GM11168 (cell line): ENCODE measurements around the gene RBPMS2.

Source experiments
- in situ Hi-C: fragments of 300-500 bp; cut with MboI; formaldehyde crosslinking; loops from one replicate; pipeline ENCODE4 v1.12.0; 2022; ENCODE audit warnings: low sequenced_read_pairs; ENCODE audit not compliant: unreplicated experiment

Gene RBPMS2

GRCh38 chr15:64738226-64739095 is 36.9 kb downstream of the RBPMS2 start:
- in situ Hi-C loops: loop anchor here (10.0 kb wide), 1 partner anchor 166 kb away; no protein-coding TSS in a partner anchor

DNA sequence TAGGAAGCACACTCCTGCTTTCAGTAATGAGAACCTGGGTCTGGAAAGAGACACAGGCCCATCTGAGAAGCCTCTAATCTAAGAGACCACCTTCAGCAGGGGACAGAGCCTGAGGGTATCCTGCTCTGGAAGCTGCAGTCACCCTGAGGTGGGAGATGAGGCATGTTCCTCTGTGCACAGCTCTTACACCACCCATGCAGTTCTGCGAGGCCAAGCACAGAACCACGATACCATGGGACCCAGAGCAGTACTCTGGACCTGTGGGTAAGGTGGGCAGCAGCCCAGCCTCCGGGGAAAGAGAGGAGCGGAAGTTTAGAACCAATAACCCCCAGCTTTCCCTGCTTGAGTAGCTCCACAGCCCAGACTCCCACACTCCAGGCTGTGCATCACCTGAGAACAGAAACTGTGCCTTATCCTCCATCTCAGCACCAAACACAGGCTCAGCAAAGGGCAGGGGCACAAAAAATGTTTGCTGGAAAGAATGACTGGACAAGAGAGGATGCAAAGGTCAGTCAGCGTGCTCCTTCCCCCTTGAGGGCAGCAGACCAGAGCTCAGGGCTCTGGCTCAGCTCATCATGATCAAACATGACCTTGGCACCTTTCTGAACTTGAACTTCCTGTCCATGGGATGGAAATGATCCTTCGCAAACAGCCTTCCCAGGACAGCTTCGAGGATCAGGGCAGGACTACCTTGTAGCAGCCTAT is 43.1 kb downstream of the RBPMS2 start:
- in situ Hi-C loops: loop anchor here (5.0 to 10.0 kb wide), 2 partner anchors 80 to 172 kb away; no protein-coding TSS in a partner anchor

GRCh38 chr15:64731805-64732151 is 43.6 kb downstream of the RBPMS2 start:
- in situ Hi-C loops: loop anchor here (5.0 to 10.0 kb wide), 2 partner anchors 81 to 173 kb away; no protein-coding TSS in a partner anchor

- in situ Hi-C loops: loop anchor here (5.0 to 10.0 kb wide), 2 partner anchors 81 to 174 kb away; no protein-coding TSS in a partner anchor
These were observed 44.2 kb downstream of the RBPMS2 start for GRCh38 chr15:64731012-64731804.

- in situ Hi-C loops: loop anchor here (5.0 to 10.0 kb wide), 2 partner anchors 82 to 175 kb away; no protein-coding TSS in a partner anchor
These were observed 45.2 kb downstream of the RBPMS2 start for GRCh38 chr15:64730151-64730550.

- in situ Hi-C loops: no loop called here
These were observed 55.2 kb downstream of the RBPMS2 start for GRCh38 chr15:64720188-64720587.

DNA sequence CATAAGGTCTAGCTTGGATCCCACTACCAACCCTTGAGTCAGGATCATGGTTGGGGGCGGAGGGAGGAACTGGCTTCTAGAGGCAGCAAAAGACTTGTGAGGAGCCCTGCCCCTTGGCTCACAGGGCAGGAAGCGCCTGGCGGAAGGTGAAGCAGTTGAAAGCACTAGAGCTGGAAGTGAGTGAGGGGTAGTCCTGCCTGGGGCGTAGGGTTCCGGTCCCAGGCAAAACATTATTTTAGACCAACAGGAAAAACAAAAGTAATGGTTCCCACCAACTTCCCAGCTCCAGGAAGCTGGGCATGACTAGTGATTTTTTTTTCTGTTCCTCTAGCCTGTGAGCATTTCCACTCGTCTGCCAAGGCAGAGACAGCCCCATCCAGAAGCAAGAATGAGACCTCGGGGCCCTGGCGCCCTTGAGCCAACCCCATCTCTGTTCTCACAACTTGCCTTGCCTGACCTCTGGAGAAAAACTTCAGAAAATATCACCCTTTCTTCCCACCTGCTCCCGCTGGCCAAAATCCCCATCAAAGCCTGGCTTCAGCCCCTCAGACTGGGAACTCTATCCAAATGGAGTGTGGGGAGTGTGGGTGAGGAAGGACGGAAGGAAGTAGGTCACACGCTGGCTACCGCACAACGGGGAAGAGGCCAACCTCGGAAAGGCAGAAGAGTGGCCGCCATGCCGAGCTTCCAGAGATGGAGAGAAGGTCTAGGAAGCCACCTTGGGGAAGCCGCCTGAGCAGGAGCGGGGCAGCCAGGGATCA is 57.5 kb downstream of the RBPMS2 start:
- in situ Hi-C loops: no loop called here

DNA sequence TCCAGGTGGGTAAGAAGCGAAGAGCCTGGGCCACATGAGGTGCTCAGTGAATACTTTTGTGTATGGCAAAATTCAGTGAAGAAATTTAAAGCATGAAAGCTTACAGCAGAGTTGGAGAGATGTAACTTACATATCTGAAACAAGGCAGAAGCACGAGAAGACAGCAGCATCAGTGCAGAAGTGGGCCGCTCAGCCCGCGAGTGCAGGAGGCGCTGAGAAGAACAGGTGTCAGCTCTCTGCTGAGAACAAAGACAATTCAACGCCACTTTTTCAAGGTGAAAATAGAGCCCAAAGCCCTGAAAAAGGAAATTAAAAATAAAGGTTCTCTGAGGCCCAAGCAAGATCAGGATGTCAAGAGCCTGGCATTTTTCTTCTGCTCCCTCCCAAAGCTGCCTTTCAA is 58.3 kb downstream of the RBPMS2 start:
- in situ Hi-C loops: no loop called here

GRCh38 chr15:64716452-64716851 is 58.9 kb downstream of the RBPMS2 start:
- in situ Hi-C loops: no loop called here

GRCh38 chr15:64713592-64713991 is 61.8 kb downstream of the RBPMS2 start:
- in situ Hi-C loops: no loop called here

GRCh38 chr15:64712353-64712752 is 63.0 kb downstream of the RBPMS2 start:
- in situ Hi-C loops: no loop called here

GRCh38 chr15:64710676-64711428 is 64.5 kb downstream of the RBPMS2 start:
- in situ Hi-C loops: no loop called here

DNA sequence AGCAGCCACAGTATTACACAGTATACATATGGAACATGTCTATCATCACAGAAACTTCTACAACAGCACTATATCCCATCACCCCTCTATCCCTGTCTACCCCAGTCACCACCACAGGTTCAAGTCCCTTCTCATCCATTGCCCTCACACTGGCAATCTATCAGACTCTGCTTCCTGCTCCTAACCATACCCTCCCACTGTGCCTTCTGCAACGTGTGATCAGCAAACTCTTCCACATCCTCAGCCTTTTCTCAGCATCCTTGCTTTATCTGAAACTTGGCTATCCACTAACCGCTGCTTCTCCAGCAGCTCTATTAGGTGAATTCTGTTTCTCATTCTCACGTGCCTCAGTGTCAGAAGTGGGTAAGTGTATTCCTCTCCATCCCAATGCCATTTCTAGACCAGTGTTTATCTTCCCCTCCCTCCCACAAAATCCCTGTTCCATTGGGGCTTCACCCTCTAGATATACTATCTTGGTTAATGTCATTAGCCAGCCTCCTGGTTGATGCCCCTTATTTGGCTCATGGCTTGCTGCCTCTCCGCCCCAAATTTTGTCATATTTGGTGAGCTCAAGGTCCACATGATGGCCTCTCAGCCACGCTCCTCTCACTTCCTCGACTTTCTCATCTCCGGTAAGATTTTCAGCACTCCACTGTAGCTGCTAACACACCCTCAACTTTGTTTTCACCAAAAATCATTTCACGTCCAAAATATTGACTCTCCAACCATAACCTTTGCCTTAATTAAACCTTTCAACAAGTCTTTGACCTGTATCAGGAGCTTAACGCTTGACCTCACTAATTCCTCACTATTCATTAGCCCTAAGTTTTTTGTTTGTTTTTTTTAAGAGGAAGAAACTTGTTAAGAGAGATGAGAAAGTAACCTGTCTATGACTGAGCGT is 69.1 kb downstream of the RBPMS2 start:
- in situ Hi-C loops: no loop called here

DNA sequence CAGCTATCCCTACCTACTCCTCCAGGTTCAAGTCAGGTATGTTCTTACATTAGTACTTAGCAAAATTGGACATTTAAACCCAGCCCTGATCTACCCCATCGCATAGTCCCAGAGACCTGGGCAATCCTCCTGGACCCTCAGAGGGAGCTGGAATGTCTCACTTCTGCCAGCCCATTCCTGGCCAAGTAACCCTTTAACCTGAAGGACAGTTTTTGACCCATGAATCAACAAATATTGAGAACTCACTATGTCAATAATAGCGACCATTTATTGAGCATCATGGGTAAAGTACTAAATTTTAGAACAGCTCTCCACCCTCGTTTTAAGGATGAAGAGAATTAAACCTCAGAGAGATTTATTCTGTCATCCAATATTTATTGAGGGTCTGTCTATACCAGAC is 70.4 kb downstream of the RBPMS2 start:
- in situ Hi-C loops: no loop called here

GRCh38 chr15:64703632-64703959 is 71.8 kb downstream of the RBPMS2 start:
- in situ Hi-C loops: no loop called here

DNA sequence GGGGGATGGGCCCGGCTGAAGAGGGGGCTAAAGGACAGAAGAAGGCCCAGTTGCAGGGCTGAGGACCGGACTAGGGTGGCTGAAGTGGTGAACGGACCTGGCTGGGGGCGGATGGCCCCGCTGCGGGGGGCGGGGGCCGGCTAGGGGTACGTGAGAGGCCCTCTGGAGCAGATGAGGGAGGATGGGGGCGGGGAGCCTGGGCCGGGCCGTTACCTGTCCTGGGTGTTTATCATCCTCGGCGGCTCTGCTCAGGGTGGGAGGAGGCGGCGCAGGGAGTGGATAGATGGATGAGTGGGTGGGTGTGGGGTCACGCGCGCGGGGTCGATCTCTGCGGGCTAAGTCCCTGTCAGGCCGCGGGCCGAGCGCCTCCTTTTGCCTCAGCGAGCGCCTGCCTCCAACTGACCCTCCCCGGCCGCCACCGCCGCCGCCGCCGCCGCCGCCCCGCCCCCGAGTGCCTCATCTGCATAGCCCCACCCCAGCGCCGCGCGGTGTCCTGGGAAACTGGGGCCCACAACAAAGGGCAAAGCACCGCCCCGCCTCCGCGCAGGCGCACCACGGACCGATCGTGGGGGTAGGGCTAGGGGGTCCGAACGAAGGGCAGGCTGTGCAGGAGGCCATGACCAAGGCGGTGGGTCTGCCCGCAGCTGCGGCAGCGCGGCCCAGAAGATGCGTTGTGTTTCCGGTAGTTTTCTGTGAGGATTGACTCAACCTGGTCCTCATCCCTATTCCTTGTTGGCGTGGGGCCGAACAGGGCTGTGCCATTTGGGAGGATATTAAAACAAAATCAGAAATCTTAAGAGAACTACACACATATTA is 72.4 kb downstream of the RBPMS2 start:
- in situ Hi-C loops: no loop called here

DNA sequence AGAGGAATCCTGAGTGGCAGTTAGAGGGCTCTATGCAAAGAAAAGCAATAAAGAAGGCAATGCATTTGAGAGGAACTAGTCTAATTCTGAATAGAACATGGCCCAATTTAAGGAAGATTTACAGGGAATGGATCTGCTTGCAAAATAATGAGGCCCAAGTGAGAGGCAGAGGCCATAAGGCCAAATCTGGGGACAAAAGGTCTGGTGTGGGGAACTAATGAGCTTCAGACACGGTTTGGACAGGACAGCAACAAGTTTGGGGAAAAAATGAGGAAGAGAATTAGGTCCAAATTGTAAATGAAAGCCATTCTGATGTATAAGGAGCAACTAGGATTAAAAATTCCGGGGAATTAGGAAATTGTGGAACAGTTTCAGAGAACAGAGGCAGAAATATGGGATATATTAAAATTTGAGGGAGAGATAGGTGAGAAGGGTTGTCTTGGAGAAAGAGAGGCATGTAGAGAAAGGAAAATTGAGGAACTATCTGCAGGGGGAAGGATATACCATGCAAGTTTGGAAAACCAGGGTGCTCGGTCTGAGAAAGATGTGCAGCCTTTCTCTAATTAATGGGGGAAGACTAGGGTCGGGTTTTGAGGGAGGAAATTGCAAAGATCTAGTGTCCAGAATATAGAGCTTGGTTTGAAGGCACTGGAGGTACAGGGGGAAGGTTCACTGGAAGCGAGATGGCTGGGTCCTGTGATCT is 73.8 kb downstream of the RBPMS2 start:
- in situ Hi-C loops: no loop called here
